B cell (primary cell): ENCODE data around the gene ING3. TPM values are rescaled to one million over a fixed set of nuclear protein-coding genes. Genes with fewer than 3 reads are reported as not detected.

Source experiments
- ATAC-seq: fragments of 200-7000 bp; cut with Tn5 transposase; one replicate; pipeline ENCODE4 v1.10.0; 2021; ENCODE audit warnings: low read depth, mild to moderate bottlenecking, moderate number of reproducible peaks, moderate library complexity
- CTCF ChIA-PET: fragments of 350-600 bp; sonication (Branson Sonifier 250); formaldehyde crosslinking; loops from one replicate; lab custom pipeline; 2021; ENCODE audit warnings: antibody characterized with exemption, inconsistent platforms; lab: Charles Lee
- POLR2A ChIA-PET: fragments of 350-600 bp; sonication (Branson Sonifier 250); formaldehyde crosslinking; loops from one replicate; lab custom pipeline; 2021; ENCODE audit warnings: antibody characterized with exemption; lab: Charles Lee
- DNase-seq: peaks from one replicate; pipeline ENCODE4 v3.0.0; 2013
- H2AFZ ChIP-seq: 2 replicates; pipeline ENCODE4 v1.6.1; 2012; ENCODE audit warnings: mild to moderate bottlenecking, low read depth, low read length; ENCODE audit not compliant: insufficient read depth, poor library complexity, severe bottlenecking
- H3K27ac ChIP-seq, 2 donors: 1 replicate in 1 of 2; 2 replicates in 1 of 2; pipeline ENCODE4 v1.5.1; 2012 to 2013; ENCODE audit warnings: low read length in 2 of 2, mild to moderate bottlenecking in 2 of 2, moderate library complexity in 1 of 2
- H3K27me3 ChIP-seq, 4 experiments: fragments of 200-600 bp in 1 of 4; sonication (generic) in 1 of 4; replicated peaks in 1 of 4; 1 replicate in 2 of 4; 2 replicates in 2 of 4; pipeline versions ENCODE4 v1.6.1 to v1.7.0; 2013 to 2016; ENCODE audit warnings: low read length in 3 of 4, mild to moderate bottlenecking in 2 of 4, mixed read lengths in 1 of 4, moderate library complexity in 1 of 4; ENCODE audit not compliant: insufficient read depth in 4 of 4, control insufficient read depth in 3 of 4; ENCODE audit errors: control extremely low read depth in 1 of 4
- H3K36me3 ChIP-seq, 2 experiments: replicated peaks in 1 of 2; 1 replicate in 1 of 2; 2 replicates in 1 of 2; pipeline versions ENCODE4 v1.6.1 to v1.7.1; 2013; ENCODE audit warnings: low read length in 1 of 2; ENCODE audit not compliant: insufficient read depth in 2 of 2, control insufficient read depth in 1 of 2; ENCODE audit errors: control extremely low read depth in 1 of 2, extremely low read depth in 1 of 2
- H3K4me1 ChIP-seq, 2 donors: fragments of 200-600 bp in 1 of 2; sonication (generic) in 1 of 2; 1 replicate in 1 of 2; 2 replicates in 1 of 2; pipeline versions ENCODE4 v1.5.1 to v1.6.1; 2013 to 2017; ENCODE audit warnings: low read length in 2 of 2; ENCODE audit not compliant: control insufficient read depth in 2 of 2, insufficient read depth in 2 of 2
- H3K4me2 ChIP-seq: replicated peaks from 2 replicates; pipeline ENCODE3; 2012; ENCODE audit warnings: mild to moderate bottlenecking, low read depth, low read length; ENCODE audit not compliant: poor library complexity, severe bottlenecking
- H3K4me3 ChIP-seq, 5 experiments: fragments of 200-600 bp in 1 of 5; sonication (generic) in 1 of 5; 1 replicate in 3 of 5; 2 replicates in 2 of 5; pipeline versions ENCODE4 v1.5.1 to v1.7.0; 2011 to 2016; ENCODE audit warnings: low read length in 4 of 5, mild to moderate bottlenecking in 4 of 5, low read depth in 2 of 5, control low read depth in 1 of 5, moderate library complexity in 1 of 5; ENCODE audit not compliant: insufficient read depth in 1 of 5; ENCODE audit errors: control extremely low read depth in 1 of 5, extremely low read depth in 1 of 5
- H3K79me2 ChIP-seq: fragments of 200-600 bp; sonication (generic); one replicate; pipeline ENCODE4 v1.6.0; 2016; ENCODE audit warnings: low read length; ENCODE audit not compliant: control insufficient read depth, insufficient read depth
- H3K9ac ChIP-seq: fragments of 200-600 bp; sonication (generic); 2 replicates; pipeline ENCODE4 v1.6.1; 2017; ENCODE audit warnings: mild to moderate bottlenecking, low read length, moderate library complexity
- H3K9me3 ChIP-seq, 3 donors: one replicate each; pipeline versions ENCODE4 v1.6.1 to v1.7.1; 2013; ENCODE audit warnings: low read length in 2 of 3; ENCODE audit not compliant: control insufficient read depth in 2 of 3, insufficient read depth in 1 of 3; ENCODE audit errors: control extremely low read depth in 1 of 3
- H4K20me1 ChIP-seq: 2 replicates; pipeline ENCODE4 v1.6.0; 2012; ENCODE audit warnings: mild to moderate bottlenecking, low read length; ENCODE audit not compliant: insufficient read depth, control insufficient read depth, poor library complexity, severe bottlenecking
- H3K27ac Mint-ChIP-seq: one replicate; pipeline ENCODE4 v1.8.0; 2021; ENCODE audit warnings: mixed read lengths
- H3K27me3 Mint-ChIP-seq: one replicate; pipeline ENCODE4 v1.8.0; 2021; ENCODE audit warnings: mixed read lengths
- H3K4me1 Mint-ChIP-seq: one replicate; pipeline ENCODE4 v1.8.0; 2021; ENCODE audit warnings: mixed read lengths
- H3K4me3 Mint-ChIP-seq: one replicate; pipeline ENCODE4 v1.8.0; 2021; ENCODE audit warnings: mixed read lengths
- H3K9me3 Mint-ChIP-seq: one replicate; pipeline ENCODE4 v1.8.0; 2022; ENCODE audit warnings: mixed read lengths; ENCODE audit not compliant: insufficient read depth
- EZH2 ChIP-seq: IDR thresholded peaks from 2 replicates; pipeline ENCODE4 v1.6.1; 2012; ENCODE audit warnings: borderline replicate concordance, low read depth, mild to moderate bottlenecking, moderate library complexity, low read length; ENCODE audit not compliant: insufficient read depth, poor library complexity, severe bottlenecking
- WGBS: methylation state at CpG from one replicate; pipeline ENCODE4 v1.1.5; 2013; ENCODE audit warnings: missing lambda C conversion rate; ENCODE audit not compliant: insufficient coverage; 5-methylcytosine and 5-hydroxymethylcytosine counted together
- intact Hi-C: fragments of 100-400 bp; cut with micrococcal nuclease; formaldehyde crosslinking; loops from one replicate; pipeline ENCODE4 v1.10.0; 2022
- polyA plus RNA-seq: library from polyadenylated mRNA; depleted of rRNA; stranded (reverse); fragments of >200 nt; gene quantifications from 2 replicates; pipeline ENCODE4 v1.2.3, GENCODE V29; 2012
- total RNA-seq, 2 donors: library from RNA; stranded (reverse); fragments of 120-200 nt in 1 of 2; gene quantifications; 1 replicate in 1 of 2; 2 replicates in 1 of 2; pipeline versions ENCODE4 v1.2.3 to v1.2.4, GENCODE V29; 2013 to 2022
- TF ChIP-seq, protein P1 (sequence below): fragments of 200-600 bp; IDR thresholded peaks from one replicate; pipeline ENCODE4 v1.8.0; 2022; ENCODE audit warnings: antibody characterized with exemption, mild to moderate bottlenecking

Gene ING3
- total and polyA plus RNA-seq, 2 donors (not counting 1 experiment from before 2014, with no cell fraction given), result 29.5 to 38.0 TPM

DNA sequence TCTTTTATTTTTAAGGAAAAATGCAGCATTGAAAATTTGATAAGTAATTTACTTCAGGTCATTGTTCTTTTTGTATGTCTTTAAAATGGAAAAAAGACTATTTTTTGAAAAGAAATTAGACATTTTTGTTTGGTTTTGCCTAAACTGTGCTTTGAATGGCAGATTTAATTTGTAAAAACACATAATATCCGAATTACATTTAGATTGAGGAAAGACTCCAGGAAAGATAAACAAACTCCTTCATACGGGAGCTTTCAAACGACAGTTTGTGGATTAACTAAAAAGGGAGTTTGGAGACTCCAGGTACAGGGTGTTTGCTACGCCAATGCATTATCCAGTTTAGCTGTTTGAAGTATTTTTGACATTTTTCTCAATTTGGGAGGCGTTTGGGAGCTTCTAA, 74.0 kb downstream of the ING3 start:
- Histone ChIP-seq H3K4me1 (no peaks in the 10 kb centered on the region), H3K9ac (no peak overlapping the region), H3K36me3 (no peaks in the 10 kb centered on the region), H3K4me2 (no peak overlapping the region), H3K79me2 (no peaks in the 10 kb centered on the region), H2AFZ (no peak overlapping the region), H4K20me1 (no peaks in the 10 kb centered on the region), H3K27me3 (no peaks in the 10 kb centered on the region), H3K27ac (no peak overlapping the region), H3K4me3 (no peak overlapping the region), H3K9me3 (no peaks in the 10 kb centered on the region)
- ATAC-seq, result no peak
- Mint-ChIP-seq H3K4me3 (no peak overlapping the region), H3K4me1 (no peaks in the 10 kb centered on the region), H3K27ac (no peak overlapping the region), H3K9me3 (peaks cover 4% of the 10 kb centered on the region), H3K27me3 (peaks cover 16% of the 10 kb centered on the region)
- ChIA-PET CTCF (no interaction called here), POLR2A (no interaction called here)
- DNase-seq, result no peak
- TF ChIP-seq, protein P1, sequence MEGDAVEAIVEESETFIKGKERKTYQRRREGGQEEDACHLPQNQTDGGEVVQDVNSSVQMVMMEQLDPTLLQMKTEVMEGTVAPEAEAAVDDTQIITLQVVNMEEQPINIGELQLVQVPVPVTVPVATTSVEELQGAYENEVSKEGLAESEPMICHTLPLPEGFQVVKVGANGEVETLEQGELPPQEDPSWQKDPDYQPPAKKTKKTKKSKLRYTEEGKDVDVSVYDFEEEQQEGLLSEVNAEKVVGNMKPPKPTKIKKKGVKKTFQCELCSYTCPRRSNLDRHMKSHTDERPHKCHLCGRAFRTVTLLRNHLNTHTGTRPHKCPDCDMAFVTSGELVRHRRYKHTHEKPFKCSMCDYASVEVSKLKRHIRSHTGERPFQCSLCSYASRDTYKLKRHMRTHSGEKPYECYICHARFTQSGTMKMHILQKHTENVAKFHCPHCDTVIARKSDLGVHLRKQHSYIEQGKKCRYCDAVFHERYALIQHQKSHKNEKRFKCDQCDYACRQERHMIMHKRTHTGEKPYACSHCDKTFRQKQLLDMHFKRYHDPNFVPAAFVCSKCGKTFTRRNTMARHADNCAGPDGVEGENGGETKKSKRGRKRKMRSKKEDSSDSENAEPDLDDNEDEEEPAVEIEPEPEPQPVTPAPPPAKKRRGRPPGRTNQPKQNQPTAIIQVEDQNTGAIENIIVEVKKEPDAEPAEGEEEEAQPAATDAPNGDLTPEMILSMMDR, result no peak
- TF ChIP-seq EZH2, result no peak
- intact Hi-C loops, result no loop called here
- no CpG with 5 or more reads among the region's 5 CpGs for WGBS

DNA sequence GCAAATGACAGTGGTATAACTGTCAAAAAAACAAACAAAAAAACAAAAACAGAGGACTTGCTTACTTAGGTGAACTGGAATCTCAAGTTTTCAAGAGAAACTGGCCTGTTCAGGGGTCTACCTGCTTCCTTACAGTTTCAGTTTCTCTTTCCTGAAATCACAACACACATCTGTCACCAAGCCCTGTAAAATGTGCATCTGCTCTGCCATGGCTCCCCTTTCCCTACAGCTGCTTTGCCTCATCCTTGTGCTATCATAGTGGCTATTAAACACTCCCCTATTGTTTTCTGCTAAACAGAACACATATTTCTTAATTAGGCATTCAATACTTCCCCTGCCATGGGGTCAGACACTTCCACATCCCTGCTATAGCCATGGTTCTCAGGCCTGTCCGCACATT, 75.6 kb downstream of the ING3 start:
- H3K4me3 ChIP-seq, result no peak overlapping the region
- ChIA-PET CTCF (no interaction called here), POLR2A (no interaction called here)
- H4K20me1 ChIP-seq, result no peaks in the 10 kb centered on the region
- WGBS, result no CpG with 5 or more reads among the region's 1 CpG
- H3K27me3 ChIP-seq, result no peaks in the 10 kb centered on the region
- intact Hi-C loops, result no loop called here
- H3K36me3 ChIP-seq, result no peaks in the 10 kb centered on the region
- no peak for DNase-seq
- H3K27ac ChIP-seq, result no peak overlapping the region
- H3K9ac ChIP-seq, result no peak overlapping the region
- Mint-ChIP-seq H3K9me3 (peaks cover 4% of the 10 kb centered on the region), H3K27ac (no peak overlapping the region), H3K27me3 (peaks cover 16% of the 10 kb centered on the region), H3K4me1 (no peaks in the 10 kb centered on the region), H3K4me3 (no peak overlapping the region)
- no peaks in the 10 kb centered on the region for H3K9me3 ChIP-seq
- H3K4me1 ChIP-seq, result no peaks in the 10 kb centered on the region
- no peak for ATAC-seq
- H2AFZ ChIP-seq, result no peak overlapping the region
- H3K4me2 ChIP-seq, result no peak overlapping the region
- TF ChIP-seq, protein P1, result no peak
- TF ChIP-seq EZH2, result no peak
- no peaks in the 10 kb centered on the region for H3K79me2 ChIP-seq
